NCI-H128 (cell line): ENCODE results near the gene HPN.
"Not testable (repeated sequence)": the region's sequence is repeated elsewhere in the genome, so short reads cannot be mapped to it uniquely, and the experiment has no call there.

Experiments used
- DNase-seq: peaks from one replicate; lab custom pipeline; 2025; ENCODE audit not compliant: unreplicated experiment; lab: John Stamatoyannopoulos, UW

HPN gene

GRCh38 chr19:35027009-35027408 is 14.5 kb upstream of the HPN start:
- no peak for DNase-seq

GRCh38 chr19:35027851-35028599 is 13.5 kb upstream of the HPN start:
- DNase-seq: no peak

DNA sequence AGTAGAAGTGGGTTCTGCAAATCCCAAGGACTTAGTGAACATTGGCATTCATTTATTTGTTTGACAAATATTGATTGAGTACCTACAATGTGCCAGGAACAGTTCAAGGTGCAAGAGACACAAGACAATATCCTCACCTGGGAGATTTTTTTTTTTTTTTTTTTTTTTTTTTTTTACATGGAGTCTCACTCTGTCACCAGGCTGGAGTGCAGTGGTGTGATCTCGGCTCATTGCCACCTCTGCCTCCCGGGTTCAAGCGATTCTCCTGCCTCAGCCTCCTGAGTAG is 13.0 kb upstream of the HPN start:
- DNase-seq: not testable (repeated sequence)

GRCh38 chr19:35029275-35029736 is 12.2 kb upstream of the HPN start:
- not testable (repeated sequence) for DNase-seq

DNA sequence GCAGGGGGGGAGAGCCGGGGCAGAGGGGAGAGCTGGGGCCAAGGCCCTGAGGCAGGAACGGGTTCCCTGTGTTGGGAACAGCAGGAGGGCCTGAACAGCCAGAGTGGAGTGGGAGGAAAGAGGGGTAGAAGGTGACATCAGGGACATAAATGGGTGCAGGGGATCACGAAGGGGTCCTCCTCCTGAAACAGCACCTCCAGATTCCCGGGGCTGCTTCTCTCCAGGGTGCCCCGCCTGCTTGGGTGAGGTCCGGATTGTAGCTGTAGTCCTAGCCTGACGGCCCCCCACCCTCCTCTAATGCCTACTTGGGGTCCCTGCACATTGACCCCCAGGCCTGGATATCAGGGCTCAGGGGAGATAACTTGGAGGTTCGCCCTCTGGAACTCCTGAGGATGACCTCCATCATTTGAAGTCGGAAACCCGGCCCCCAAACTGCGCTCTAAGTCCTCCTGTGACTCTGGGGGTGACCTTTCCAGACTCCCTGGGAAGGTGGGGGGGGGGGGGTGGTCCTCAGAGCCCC is 11.7 kb upstream of the HPN start:
- no peak for DNase-seq

GRCh38 chr19:35030257-35031071 is 11.1 kb upstream of the HPN start, which contains the start of gene SCN1B:
Gene SCN1B, plus strand, starts transcription at chr19:35030470. Its CDS starts 351 bp downstream, at chr19:35030821.
- DNase-seq: no peak

DNA sequence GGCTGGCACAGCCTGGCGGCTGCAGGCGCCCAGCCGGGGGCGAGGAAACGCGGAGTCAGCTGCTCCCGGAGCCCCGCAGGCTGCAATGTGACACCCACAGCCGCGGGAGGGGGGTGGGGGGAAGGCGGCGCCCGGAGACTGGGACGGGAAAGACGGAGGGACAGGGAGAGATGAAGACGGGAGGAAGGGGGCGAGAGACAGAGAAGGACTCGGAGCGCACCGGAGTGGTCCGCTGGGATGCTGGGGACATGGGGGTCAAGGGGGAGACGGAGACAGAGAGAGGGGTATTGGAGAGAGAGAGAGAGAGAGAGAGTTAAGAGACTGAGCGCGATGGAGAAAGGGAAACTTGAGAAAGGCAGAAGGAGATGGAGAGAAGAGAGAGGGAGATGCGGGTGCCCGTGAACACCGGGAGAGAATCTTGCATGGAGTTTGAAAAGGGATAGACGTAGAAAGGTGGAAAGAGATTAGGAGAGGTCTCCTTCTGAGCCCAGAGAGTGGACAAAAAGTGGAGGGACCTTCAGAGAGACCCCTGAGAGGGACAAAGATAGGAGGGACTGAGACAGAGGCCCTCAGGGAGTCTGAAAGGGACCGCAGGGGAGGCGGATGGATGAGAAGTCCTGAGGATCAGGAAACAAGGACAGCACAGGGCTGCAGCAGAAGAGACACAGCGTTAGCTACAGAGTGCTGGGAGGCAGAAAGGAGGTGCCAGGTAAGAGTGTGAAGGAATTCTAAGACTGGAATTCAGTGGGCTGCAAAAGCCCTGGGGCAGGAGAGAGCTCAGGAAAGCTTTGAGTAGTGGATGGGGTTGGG is 10.2 kb upstream of the HPN start:
- DNase-seq: no peak

DNA sequence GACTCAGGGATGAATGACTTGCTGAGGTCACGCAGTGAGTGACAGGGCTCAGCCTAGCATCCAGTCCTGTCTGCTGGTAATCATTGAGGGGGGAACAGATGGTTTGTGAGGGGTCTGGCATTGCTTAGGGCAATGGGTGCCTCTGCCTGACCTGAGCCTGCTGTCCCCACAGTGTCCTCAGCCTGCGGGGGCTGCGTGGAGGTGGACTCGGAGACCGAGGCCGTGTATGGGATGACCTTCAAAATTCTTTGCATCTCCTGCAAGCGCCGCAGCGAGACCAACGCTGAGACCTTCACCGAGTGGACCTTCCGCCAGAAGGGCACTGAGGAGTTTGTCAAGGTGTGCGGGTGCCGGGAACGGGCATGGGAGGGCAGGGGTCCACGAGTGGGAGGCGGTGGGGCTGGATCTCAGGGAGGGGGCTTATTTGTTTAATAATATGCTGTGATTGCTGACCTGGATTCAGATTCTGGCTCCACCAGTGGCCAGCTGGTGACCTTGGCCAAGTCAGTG is 9.1 kb upstream of the HPN start:
- DNase-seq: no peak

GRCh38 chr19:35033067-35034004 is 8.2 kb upstream of the HPN start:
- DNase-seq: no peak

DNA sequence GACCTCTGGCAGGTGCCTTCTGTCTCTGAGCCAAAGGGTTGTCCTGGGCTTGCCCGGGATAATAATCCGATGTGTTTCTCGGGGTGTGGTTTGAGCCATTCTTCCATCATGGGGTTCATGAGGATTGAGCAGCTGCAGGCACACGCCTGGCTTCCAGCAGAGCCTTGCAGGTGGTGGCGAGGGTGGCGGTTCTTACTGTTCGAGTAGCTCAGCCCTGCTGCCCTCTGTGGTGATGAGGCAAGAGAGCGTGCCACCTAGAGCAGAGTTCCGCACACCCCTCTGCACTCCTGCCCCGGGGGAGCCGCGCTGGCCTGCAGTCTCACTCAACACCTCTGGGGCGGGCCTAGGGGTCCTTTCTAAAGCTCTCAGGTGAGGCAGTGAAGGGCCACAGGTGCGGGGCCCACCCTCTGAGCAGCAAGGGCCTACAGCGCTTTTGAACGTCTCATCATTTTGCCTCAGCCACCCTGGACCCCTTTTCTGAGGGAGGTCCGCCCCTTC is 7.5 kb upstream of the HPN start:
- no peak for DNase-seq

- DNase-seq: no peak
Observed at GRCh38 chr19:35034588-35035382, 6.7 kb upstream of the HPN start.

- no peak for DNase-seq
Observed at GRCh38 chr19:35037716-35038622, 3.6 kb upstream of the HPN start.

DNA sequence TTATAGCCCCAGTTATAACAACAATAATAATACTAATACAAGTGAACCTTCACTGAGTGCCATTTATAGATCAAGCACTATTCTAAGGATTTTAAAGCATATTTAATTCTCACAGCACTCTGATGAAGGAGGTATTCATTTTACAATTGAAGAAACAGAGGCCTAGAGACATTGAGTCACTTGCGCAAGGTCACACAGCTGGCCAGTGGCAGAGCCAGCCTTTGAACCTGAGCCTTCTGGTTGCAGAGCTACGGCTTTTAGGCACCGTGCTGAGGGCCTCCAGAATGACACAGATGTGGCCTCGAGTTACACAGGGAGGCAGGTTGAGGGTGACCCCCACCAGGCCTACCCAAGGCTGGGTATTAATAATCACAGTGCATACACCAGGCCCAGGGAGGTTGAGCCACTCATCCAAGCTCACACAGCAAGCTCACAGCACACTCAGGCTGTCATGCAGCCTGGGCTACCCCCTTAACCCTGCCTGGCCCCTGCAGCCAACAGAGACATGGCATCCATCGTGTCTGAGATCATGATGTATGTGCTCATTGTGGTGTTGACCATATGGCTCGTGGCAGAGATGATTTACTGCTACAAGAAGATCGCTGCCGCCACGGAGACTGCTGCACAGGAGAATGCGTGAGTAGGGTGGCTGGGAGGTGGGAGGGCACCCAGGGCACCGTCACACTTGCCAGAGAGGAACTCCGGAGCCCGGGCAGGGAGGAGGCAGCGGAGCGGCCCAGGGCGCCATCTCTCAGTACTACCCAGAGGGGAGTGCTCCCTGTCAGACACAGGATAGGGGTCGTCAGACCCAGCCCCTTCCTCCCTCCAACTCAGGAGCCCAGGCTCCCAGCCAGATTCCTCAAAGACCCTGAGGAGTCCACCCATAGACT is 2.7 kb upstream of the HPN start:
- DNase-seq: no peak

DNA sequence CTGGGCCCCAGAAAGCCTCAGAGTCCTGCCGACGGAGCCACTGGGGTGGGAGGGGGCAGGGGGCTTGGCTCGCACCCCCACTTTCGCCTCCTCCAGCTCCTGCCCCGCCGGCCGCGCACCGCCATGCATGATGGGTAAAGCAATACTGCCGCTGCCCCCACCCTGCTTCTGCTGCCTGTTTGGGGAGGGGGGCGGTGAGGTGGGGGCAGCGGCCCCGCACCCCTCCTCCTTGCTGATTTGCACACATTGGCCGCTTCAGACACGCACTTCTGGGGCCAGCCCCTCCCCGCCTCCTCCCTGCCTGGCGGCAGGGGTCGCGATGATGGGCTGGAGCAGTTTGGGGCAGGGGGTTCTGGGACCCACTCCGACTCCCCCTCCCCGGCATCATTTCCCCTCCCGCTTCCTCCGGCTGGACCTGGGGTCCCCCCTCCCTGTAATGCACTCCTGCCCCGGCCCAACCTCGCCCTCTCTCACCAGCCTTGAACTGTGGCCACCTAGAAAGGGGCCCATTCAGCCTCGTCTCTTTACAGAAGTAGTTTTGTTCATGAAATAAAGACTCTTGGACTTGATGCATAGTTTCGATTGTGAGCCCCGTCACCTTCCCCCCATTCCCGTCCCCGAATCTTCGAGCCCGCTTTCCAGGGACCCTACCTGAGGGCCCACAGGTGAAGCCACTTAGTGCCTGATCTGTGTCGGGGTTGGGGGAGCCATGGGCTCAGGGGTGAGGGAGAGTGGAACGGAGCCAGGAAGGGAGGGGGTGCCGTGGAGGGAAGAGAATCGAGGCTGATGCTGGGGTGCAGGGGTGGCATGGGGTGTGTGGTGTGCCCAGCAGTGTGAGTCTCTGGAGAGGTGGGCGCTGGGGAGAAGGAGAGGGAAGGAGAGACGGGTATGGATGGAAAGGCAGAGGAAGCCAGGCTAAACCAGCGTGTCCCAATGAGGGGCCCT is 1.4 kb upstream of the HPN start:
- DNase-seq: no peak

DNA sequence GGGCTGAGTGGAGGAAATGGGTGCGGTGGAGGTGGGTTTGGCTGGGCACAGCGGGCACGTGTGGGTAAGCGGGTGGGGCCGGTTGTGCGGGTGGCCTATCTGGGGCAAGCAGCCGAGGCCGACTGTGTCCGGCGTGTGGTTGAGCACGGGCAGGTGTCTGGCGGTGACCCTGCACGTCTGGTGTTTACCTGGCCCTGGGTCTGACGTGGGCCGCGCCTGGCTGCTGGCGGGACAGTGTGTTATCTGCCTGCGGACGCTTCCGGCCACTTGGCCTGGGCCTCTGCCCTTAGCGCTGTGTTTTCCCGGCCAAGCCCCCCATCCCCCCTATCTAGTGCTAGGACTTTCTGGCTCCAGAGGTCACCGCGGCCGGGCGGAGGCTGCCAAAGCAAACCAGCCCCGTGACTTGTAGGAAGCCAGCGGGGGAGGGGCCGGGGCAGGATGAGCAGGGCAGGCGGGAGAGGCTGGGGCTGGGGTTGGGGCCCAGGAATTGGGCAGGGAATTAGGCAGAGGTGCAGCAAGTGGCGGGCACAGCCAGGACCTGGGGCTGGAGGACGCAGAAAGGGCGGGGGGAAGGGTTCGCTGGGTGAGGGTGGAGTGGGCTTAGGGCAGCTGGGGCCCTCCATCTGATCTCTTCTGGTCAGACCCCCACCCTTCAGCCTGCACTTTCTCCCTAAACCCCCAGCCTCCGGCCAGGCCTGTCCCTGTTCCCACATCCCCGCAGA is 534 bp upstream of the HPN start:
- DNase-seq: no peak
